ENCODE data around the gene ADD3.

The ADD3 gene

DNA sequence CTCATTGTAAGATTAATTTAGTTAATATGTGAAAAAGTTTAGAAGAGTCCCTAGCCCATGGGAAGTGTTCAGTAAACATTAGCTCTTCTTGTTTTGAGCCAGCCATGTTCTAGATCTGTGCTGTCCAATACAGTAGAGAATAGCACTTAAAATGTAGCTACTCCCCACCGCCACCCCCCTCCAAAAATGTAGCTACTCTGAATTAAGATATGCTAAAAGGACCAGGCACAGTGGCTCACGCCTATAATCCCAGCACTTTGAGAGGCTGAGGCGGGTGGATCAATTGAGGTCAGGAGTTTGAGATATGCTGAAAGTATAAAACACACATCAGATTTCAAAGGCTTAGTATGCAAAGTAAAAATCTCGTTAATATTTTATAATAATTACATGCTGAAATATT is 152.3 kb downstream of the ADD3 start:
- DNase-seq, result no peak

DNA sequence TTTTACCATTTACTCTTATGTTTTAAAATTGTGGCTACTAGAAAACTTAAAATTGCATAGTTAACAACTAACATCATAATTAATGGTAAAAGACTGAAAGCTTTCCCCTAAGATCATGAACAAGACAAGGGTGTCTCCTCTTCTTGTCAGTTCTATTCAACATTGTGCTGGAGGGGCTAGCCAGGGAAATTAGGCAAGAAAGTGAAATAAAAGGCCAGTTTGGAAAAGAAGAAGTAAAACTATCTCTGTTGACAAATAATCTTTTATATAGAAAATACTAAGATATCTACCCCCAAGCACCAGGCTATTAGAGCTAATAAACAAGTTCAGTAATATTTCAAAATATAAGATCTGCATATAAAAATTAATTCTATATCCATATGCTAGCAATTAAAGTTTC is 152.7 kb downstream of the ADD3 start:
- no peak for DNase-seq

DNA sequence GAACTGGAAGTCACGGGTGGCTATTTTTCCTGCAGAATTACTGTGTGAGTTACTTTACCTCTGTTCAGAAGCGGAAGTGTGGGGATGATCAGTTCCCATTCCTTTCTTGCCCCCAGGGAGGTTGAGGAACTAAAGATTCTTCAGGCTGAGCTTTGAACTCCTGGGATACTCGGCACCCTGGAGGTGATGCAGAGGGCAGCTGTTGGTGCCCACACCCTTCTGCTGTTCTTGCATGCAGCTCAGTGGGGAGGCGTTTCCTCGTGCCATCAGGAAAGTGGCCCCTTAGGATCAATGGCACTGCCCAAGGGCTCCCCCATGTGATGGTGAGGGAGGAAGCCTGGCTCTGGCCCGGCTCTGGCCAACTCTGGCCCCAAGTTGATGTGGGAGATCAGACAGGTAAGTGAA is 155.0 kb downstream of the ADD3 start:
- no peak for DNase-seq

DNA sequence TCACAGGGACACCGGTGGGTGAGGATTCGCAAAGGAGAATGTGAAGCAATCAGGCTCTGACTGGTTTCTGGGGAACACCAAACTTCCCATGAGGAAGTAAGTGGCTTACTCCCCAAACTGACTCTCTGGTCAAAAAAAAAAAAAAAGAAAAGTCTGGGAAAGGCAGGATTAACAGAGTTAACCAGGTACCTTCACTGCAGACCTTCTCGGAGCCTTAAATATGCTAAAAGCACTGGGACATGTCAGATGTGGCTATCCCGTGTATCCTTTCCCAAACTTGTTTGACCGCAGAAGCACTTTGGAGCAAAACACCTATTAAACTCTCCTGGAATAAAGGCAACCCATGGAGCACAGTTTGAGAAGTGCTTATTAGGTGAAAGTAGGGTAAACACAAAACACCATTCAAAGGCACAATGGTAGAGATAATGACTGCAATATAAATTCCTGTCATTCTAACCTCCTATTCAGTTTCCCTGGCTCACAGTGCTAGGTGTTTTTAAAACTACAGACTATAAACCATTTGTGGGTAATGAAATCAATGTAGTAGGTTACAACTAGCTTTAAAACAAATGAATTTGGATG is 155.5 kb downstream of the ADD3 start:
- DNase-seq, result peak; percentile 3

DNA sequence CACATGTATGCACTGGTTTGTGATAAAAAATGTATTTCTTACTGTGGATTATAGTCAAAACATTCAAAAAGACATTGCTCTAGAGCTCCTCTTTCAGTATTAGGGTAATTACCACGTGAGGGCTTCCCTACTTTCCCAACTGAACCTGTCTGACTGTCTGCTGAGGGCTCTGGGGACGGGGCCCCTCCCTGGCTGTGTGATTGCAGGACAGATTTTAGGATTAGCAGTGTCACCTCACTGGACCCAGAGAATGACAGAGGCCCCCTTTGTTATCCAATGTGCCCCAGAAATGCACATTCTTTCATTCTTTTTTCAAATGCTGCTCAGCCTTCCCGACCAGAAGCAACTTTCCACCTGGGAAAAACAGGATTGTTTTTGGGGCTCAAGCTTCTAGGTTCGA is 156.1 kb downstream of the ADD3 start:
- DNase-seq, result no peak

DNA sequence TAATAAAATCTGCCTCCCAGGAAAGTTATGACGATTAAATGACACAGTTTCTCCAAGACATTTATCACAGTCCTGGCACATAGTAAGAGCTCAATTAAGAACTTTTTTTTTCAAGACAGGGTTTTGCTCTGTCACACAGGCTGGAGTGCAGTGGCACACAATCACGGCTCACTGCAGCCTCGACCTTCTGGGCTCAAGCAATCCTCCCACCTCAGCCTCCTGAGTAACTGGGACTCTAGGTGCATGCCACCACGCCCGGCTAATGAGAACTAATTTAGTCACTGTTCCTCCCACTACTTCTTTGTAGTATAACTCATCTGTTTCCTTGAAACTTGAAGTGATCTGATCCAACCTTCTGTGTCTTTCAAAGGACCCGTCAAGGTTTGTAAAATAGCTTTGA is 157.5 kb downstream of the ADD3 start:
- no peak for DNase-seq

DNA sequence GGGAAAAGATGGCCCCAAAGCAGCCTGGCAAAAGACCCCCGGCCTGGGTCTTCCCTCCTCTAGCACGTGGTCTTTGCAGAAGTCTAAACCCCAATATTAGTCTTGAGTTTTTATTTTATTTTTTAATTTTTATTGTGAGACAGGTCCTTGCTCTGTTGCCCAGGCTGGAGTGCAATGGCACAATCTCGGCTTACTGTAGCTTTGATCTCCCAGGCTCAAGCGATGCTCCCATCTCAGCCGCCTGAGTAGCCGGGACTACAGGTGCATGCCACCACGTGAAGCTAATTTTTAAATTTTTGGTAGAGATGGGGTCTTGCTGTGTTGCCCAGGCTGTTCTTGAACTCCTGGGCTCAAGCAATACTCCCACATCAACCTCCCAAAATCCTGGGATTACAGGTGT is 159.4 kb downstream of the ADD3 start:
- DNase-seq, result no peak

DNA sequence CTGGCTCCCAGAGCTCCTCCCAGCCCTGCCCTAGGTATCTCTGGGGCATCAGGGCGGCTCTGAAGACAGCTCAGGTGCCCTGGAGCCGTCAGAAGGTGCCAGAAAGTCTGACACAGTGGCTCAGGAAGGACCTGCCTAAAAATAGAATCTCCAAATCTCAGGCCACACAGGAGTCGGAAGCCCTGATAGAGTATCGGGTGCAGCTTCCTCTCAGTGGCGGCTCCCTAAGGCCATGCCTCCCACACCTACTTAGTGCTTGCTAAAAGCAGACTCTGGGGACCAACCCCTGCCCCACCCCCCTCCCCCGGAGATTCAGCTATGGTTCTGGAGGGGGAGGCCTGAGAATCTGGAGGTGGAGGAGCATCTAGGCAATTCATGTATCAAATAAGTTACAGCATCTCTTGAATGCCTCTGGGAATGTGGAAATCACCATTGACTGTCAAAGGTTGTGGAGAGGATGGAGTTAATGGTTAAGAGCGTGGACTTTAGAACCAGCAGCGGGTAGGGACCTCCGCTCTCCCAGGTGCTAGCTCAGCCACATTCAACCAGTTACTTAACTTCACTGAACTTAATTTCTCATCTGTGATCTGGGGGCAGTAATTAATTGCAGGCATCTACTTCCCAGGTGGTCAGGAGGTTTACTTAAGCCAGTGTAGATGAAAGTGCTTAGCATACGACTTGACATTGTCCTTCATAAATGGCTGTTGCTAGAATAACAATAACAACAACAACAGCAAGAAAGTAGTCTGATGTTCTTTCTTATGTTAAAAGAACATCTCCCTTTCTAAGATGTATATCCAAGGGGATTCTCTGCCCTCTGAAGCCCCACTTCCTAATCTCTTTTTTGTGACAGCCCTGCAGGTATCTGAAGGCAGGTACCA is 161.1 kb downstream of the ADD3 start:
- DNase-seq, result no peak

DNA sequence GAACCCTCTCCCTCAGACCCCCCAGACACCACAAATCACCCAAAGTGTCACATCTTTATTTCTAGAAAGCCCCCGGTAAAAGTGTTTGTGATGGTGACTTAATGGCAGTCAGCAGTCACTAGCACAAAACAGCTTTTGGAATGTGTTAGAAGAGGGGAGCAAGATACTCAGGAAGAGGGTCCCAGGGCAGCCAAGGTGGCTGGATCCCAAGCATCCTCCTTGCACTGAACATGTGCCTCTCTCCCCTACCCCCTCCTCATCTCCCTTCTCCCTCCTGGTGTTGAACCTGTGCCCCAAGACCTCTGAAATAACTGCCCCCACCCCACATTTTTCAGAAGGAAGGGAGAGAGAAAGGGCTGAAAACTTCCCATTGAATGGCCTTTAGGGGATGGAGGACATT is 161.8 kb downstream of the ADD3 start:
- DNase-seq, result no peak

DNA sequence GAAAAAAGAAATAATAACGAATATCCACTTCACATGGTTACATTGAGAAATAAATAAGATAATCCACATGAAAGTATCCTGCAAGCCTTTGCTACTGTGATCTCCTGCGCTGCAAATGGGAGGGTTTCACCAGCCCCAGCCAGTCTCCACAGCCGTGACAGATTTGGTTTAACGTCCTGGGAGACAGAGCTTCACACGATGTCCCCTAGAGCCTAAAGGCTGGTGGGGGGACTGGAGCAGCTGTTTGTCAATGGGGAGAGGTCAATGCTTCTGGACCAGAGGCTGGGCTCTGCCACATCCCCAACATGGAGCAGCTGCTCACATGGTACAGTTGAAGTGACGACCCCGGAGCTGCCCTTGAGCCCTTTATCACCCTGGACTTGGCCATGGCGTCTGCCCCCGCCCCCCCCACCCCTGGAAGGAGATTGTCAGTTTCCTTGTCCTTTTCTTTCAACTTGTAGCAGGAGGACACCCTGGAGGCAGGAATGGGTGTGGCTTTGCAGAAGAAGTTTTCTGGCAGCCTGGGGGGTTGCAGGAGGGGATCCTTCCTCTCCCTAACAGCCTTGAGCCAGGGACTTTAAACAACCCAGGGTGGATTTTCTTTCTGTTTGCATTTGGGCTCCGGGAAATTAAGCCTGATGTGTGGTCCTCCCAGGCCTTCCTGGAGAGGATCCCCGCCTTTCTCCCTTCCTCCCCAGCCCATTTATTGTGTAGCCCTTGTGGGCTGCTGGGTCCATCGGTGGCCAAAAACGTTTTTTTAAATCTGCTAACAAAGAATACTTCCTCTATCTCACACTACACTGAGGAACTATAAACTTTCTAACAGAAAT is 162.6 kb downstream of the ADD3 start:
- DNase-seq, result no peak

DNA sequence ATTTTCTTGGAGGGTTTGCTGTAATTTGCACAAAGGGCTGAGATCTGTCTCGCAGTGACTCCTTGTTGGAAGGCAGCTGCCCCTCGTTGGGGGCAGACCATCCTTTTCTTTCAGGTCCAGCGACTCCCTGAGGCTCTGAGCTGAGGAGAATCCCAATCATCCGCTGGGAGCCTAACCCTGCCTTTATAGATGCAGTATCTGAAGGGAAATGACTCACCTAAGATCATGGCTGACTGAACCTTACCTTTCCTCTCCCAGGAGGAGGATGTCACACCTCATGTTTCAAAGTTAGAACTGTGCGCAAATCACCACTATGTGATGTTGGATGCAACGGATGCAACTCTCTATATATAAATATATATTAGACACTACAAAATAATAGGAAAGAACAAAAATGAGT is 163.2 kb downstream of the ADD3 start:
- DNase-seq, result no peak

DNA sequence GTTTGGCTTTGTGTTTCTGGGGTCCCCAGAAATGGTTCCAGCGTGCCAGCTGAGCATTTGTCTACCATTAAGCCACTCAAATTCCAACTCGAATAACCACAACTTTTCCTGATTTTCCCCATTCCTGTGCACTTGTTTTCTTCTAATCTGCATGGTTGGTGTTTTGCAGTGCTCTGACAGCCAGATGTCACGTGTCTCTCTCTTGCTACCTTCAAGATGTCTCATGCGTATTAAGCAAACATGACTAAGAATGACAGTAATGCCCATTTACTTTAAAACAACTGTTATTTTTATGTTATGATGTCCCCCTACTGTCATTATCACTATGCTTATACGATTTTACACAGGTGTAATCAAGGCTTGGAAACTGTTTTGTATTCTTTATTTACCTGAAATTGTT is 164.4 kb downstream of the ADD3 start:
- DNase-seq, result no peak

DNA sequence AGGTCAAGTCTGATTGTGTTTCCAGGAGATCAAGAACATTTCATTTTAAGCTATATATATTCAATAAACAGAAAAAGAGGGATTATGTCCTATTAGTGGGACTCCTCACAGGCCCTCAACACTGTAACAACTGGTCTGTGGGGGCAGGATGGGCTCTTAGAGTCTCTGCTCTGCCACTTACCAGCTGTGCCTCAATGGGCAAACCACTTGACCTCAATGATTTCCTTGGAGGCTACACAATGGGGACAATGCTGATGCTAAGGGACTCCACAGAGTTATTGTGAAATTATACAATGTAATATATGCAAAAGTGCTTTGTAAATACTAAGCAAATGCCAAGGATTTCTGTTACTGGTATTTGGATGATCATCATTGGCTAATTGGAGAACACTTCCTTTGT is 166.4 kb downstream of the ADD3 start:
- no peak for DNase-seq

DNA sequence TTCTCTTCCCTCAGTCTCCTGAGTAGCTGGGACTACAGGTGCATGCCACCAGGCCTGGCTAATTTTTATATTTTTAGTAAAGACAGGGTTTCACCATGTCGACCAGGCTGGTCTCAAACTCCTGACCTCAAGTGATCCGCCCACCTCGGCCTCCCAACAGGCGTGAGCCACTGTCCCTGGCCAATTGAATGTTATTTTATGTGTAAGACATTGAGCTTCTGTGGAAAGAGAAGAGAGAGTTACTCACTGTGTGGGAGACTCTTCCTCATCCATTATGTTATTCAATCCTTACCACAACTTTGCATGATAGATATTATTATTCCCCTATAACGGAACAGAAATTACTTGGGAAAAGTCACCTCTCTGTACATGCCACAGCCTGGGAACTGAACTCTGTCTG is 167.0 kb downstream of the ADD3 start:
- DNase-seq, result no peak

DNA sequence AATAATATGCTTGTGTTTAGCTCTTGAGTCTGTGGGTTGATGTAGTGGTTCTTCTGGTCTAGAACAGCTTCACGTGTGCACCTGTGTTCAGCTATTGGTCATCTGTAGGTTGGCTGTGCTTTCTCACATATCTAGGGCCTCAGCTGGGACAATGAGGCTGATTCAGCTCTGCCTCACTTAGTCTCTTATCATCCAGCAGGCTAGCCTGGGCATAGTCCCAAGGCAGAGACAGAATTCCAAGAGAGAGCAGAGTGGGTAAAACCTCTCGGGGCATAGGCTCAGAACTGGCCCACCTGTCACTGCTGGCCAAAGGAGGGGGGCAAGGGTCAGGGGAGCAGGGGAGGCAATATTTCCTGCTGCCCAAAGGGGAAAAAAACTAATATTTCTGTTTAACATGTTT is 167.6 kb downstream of the ADD3 start:
- DNase-seq, result no peak

DNA sequence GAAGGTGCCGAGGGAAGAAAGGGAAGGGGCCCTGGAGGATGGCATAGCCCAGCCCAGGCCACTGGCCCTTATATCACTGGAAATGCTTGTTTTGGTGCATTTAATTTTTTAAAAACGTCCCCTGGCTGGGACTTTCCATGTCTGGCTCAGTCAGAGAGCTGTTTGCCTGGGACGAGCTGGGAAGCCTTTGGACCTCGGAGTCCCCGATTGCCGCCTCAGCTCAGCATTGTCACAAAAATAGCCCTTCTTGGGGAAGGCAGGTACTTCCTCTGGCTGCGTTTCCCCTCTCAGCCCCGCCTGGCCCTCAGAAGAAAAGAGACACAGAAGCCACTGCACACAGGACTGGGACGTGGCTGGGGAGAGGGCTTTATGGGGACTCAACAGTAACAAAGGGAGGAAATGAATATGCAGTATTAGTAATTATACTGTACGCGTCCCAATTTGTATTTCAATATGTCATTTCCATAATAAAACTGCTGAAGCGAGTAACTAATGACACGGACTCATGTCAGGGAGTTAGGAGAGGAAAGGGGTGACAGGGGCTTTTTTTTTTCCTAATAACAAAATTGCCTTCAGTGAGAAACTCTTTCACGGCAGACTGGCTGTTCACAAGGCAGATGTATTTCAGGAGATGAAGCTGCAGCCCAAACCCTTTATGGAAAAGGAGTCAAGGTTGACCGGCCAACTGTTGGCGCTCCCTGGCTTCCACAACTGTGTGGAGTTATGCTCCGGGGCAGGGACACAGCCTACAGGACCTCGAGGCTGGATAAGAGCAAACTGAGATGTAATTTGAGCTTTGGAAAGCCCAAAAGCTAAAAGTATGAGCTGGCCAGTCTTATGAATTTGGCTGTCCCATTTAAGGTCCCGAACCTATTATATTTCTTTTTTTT is 168.6 kb downstream of the ADD3 start:
- no peak for DNase-seq

DNA sequence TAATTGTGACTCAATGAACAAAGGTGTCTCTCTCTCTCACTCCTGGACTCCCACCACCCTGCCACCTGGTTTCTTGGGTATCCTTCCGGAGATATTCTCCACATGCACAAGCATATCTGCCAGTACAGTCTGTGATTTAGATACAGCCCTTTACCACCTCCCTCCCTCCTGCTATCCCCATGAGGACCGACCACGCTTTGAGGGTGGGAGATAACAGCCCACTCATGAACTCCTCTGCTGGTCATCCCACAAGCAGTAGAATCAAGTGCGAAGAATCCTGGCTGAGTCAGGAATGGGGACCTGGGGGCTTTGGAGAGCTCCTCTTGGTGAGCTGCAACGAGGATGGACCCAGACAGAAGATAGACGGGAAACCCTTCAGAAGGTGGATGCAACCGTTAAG is 171.4 kb downstream of the ADD3 start:
- DNase-seq, result no peak

DNA sequence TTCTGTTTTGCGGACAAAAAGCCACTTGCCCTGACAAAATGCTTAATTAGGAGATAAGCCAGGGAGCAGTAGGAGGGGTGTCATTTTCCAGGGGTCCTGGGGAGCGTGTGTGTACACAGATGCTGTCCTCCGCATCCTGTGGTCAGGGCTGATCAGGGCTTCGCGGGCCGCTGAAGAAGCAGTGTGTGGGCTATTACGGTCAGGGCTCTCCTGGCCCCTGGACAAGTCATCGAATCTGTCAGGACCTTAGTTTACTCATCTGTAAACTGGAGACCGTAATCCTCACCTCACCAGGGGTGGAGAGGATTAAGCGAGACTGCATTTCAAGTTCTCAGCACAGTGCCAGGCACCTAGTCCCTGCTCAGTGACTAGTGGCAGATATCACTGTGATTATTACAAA is 173.7 kb downstream of the ADD3 start:
- no peak for DNase-seq

DNA sequence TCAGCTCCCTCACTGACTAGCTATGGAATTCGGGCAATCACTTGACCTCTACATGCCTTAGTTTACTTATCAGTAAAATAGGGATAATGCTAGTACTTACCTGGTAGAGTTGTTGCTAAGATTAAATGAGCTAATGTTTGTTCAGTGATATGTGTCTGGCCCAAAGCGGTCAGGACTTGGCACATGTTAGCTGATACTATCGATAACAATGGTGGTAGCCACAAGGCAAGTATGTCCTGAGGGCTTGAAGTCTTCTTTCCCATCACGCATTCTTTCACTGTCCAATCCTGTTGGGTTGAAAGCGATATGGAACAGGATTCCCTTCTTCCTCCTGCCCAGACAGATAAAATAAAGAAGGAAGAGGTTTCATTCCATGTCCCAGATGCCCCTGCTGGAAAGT is 174.1 kb downstream of the ADD3 start:
- no peak for DNase-seq

DNA sequence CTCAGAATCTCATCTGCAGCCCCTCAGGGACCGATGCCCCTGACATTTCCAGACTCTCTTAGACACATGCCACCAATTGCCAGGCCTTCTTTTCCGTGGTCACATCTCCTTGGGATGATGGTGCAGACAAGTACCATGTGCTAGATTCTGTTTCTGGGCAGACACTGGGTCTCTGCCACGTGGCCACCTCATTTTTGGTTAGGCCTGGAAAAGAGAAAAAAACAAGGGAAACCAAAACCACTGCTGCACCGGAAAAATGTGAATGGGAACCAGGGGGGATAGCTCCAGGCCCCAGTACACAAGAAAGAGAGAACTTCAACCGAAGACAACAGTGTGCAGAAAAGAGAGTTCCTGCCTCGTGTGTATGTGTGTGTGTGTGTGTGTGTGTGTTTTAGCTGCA is 176.6 kb downstream of the ADD3 start:
- no peak for DNase-seq

Measured in NCI-H2107 (cell line).